Thymus (tissue), 11 donors: ENCODE measurements around the gene C6orf89. TPM values are rescaled to one million over a fixed set of nuclear protein-coding genes. Genes with fewer than 3 reads are reported as not detected.

Experiments used
- DNase-seq, 9 donors: peaks; one replicate each; pipeline ENCODE4 v3.0.0-alpha.2; 2013; ENCODE audit warnings: low spot score in 9 of 9, low read depth in 6 of 9, missing footprints in 1 of 9
- H3K27ac ChIP-seq, 2 donors: one replicate each; pipeline ENCODE4 v1.5.1; 2013; ENCODE audit warnings: control low read depth in 1 of 2, low read depth in 1 of 2, low read length in 1 of 2, mild to moderate bottlenecking in 1 of 2, moderate library complexity in 1 of 2
- H3K27me3 ChIP-seq, 2 donors: one replicate each; pipeline ENCODE4 v1.5.1; 2013; ENCODE audit warnings: low read length in 1 of 2; ENCODE audit not compliant: control insufficient read depth in 2 of 2, insufficient read depth in 1 of 2
- H3K36me3 ChIP-seq, 2 donors: one replicate each; pipeline ENCODE4 v1.5.1; 2013; ENCODE audit warnings: low read length in 1 of 2, mild to moderate bottlenecking in 1 of 2, moderate library complexity in 1 of 2; ENCODE audit not compliant: control insufficient read depth in 2 of 2, insufficient read depth in 2 of 2
- H3K4me1 ChIP-seq, 2 donors: one replicate each; pipeline ENCODE4 v1.5.1; 2013; ENCODE audit warnings: low read length in 2 of 2; ENCODE audit not compliant: control insufficient read depth in 2 of 2, insufficient read depth in 2 of 2
- H3K4me3 ChIP-seq, 2 donors: one replicate each; pipeline ENCODE4 v1.5.1; 2013; ENCODE audit warnings: low read length in 2 of 2, control low read depth in 1 of 2, mild to moderate bottlenecking in 1 of 2
- H3K9me3 ChIP-seq, 2 donors: one replicate each; pipeline ENCODE4 v1.5.1; 2013; ENCODE audit warnings: low read length in 1 of 2, mild to moderate bottlenecking in 1 of 2; ENCODE audit not compliant: control insufficient read depth in 2 of 2, insufficient read depth in 1 of 2
- WGBS: extraction: QIAGEN DNeasy Blood & Tissue Kit; methylation state at CpG from one replicate; pipeline ENCODE4 v1.1.7; 2013; 5-methylcytosine and 5-hydroxymethylcytosine counted together
- polyA plus RNA-seq: library from polyadenylated mRNA; stranded (reverse); fragments of 200-250 nt; gene quantifications from one replicate; pipeline ENCODE4 v1.2.3, GENCODE V29; 2013
- total RNA-seq: library from RNA; stranded (reverse); fragments of 120-200 nt; gene quantifications from one replicate; pipeline ENCODE4 v1.2.4, GENCODE V29; 2013
- donor health status: healthy.

The C6orf89 gene
- total and polyA plus RNA-seq, 2 donors = 19.5 to 20.5 TPM

DNA sequence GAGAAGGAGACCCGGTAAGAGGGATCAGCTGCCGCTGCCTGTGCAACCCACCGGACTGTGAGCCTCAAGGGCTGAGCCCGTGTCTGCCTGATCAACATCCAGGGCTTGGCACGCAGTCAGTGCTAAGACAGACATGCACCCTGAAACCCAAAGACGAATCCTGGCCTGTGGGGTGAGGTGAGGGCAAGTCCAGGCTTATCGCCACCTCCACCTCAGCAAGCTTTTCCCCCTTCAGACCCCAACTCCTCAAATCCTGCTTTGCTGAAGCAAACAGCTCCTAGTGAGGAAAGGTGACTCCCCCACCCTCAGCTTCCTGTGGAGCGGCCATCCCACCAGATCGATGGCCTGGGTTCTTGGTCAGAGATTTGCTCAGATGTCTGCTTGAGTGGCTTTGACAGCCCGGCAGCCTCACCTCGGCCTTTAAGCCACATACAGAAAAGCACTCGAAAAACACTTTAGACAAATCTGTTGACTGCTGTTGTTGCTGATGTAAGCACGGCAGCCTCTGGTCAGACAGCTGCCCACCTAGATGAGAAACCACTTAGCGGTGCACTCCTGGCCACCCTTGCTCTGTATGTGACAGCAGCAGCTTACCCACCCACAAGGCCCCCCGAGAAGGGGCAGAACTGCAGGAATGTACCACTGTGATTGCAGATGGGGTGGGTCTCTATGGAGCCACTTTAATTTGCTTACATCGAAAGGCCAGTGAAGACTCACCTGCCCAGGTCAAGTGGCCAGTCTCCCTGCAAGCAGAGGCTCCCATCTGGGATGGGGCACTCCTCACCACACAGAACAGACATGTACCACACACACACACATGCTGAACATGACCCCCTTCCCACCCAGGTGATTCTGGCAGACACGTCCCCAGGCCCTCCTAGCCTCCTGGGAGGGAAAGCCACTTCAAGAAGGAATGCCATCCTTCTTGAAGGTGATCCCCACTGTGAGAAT, 85.4 kb downstream of the C6orf89 start:
- Histone ChIP-seq H3K27me3 (no peaks in the 10 kb centered on the region), H3K9me3 (no peaks in the 10 kb centered on the region), H3K4me1 (peaks cover 0 to 12% of the 10 kb centered on the region in 2 donors), H3K27ac (no peak overlapping the region), H3K4me3 (no peak overlapping the region), H3K36me3 (peaks cover 93 to 99% of the 10 kb centered on the region in 2 donors)
- 90% methylated on average over 17 of the region's 17 CpGs for WGBS
- DNase-seq = no peak

GRCh38 chr6:36971921-36972673, 86.3 kb downstream of the C6orf89 start:
- H3K4me3 ChIP-seq = no peak overlapping the region
- WGBS = 91% methylated on average over 14 of the region's 14 CpGs
- no peak for DNase-seq
- no peaks in the 10 kb centered on the region for H3K9me3 ChIP-seq
- no peaks in the 10 kb centered on the region for H3K27me3 ChIP-seq
- H3K36me3 ChIP-seq = peaks cover 99 to 100% of the 10 kb centered on the region in 2 donors
- no peak overlapping the region for H3K27ac ChIP-seq
- peaks cover 0 to 8% of the 10 kb centered on the region in 2 donors for H3K4me1 ChIP-seq

DNA sequence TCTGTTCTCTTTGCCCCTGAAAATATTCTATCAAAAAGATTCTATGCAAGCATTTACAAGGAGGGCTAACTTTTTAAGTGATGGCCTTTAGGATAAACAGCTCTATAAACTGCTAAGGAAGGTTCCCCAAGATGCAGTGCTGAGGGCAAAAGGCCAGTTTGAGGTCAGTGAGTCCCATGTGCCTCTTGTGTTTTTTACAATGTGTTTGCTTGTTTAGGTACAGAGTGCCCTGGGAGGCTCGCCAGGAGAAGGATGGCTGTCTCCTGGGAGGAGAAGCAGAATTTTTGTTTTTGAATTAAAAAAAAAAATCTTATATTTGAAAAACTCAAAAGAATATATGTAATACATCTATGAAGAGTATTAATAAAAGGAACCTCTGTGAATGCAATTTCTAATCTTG, 87.4 kb downstream of the C6orf89 start:
- Histone ChIP-seq H3K36me3 (peaks cover 99 to 100% of the 10 kb centered on the region in 2 donors), H3K27ac (no peak overlapping the region)
- 96% methylated on average over 1 of the region's 1 CpG for WGBS

GRCh38 chr6:36973647-36974046, 87.9 kb downstream of the C6orf89 start:
- Histone ChIP-seq H3K36me3 (peaks cover 99 to 100% of the 10 kb centered on the region in 2 donors), H3K27ac (no peak overlapping the region), H3K4me1 (peaks cover 0 to 4% of the 10 kb centered on the region in 2 donors), H3K4me3 (no peak overlapping the region), H3K9me3 (no peaks in the 10 kb centered on the region), H3K27me3 (no peaks in the 10 kb centered on the region)
- no peak for DNase-seq
- 85% methylated on average over 4 of the region's 4 CpGs for WGBS

More for the DNA sequence above, 87.4 kb downstream of the C6orf89 start:
- H3K4me3 ChIP-seq = no peak overlapping the region
- DNase-seq = no peak
- H3K9me3 ChIP-seq = no peaks in the 10 kb centered on the region
- H3K4me1 ChIP-seq = peaks cover 0 to 4% of the 10 kb centered on the region in 2 donors
- no peaks in the 10 kb centered on the region for H3K27me3 ChIP-seq

DNA sequence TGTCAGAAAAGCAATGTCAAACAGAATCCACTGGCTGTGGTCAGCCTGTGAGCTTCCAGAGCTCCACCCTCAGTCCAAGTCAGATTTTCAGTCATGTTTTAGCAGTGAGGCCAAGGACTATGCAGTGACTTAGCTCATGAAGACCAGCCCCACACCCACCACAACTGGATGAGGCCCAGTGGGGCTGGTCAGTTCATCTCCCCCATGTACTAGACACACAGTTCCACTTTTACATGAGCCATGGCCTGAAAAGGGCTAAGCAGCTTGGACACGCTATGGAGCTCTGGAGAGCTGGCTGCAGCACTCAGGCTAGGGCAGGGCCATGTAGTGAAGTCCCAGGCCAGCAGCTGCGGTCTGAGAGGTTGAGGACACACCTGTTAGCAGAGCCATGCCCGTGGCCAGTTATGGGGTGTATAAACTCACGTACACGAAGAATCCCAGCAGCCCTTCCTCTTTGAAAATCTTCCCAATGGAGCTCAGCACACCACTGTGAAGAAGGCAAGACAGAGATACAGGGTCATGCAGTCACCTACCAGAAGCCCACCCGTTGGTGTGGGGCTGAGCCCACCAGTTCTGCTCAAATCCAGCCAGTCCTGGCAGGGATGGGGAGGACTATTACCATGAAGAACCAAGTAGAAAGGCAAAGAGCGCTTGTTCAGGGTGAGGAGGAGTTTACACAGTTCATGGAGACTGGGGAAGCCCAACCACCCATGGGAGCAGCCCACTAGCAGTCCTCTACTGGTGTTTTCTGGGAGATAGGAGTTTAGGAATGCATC, 89.7 kb downstream of the C6orf89 start:
- no peak overlapping the region for H3K4me3 ChIP-seq
- DNase-seq = no peak
- H3K4me1 ChIP-seq = peaks cover 3 to 16% of the 10 kb centered on the region in 2 donors

DNA sequence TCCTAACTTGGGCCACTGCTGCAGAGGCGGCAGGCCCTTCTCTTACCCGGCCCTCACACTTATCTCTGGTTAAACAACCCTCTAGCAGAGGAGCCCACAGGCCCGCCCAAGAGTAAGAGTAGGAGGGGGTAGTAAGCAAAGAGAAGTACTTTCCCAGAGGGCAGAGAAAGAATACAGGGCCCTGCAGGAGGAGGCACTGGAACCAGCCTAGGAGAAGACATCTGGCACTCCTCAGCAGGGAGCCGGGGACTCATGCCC, 90.2 kb downstream of the C6orf89 start:
- Histone ChIP-seq H3K27me3 (no peaks in the 10 kb centered on the region), H3K4me1 (peaks cover 3 to 20% of the 10 kb centered on the region in 2 donors), H3K27ac (no peak overlapping the region), H3K36me3 (peaks cover 80 to 96% of the 10 kb centered on the region in 2 donors), H3K4me3 (no peak overlapping the region), H3K9me3 (no peaks in the 10 kb centered on the region)
- 97% methylated on average over 4 of the region's 4 CpGs for WGBS
- no peak for DNase-seq

More for the DNA sequence above, 89.7 kb downstream of the C6orf89 start:
- peaks cover 82 to 97% of the 10 kb centered on the region in 2 donors for H3K36me3 ChIP-seq
- no peak overlapping the region for H3K27ac ChIP-seq
- no peaks in the 10 kb centered on the region for H3K27me3 ChIP-seq
- H3K9me3 ChIP-seq = no peaks in the 10 kb centered on the region
- WGBS = 98% methylated on average over 7 of the region's 7 CpGs

GRCh38 chr6:36976509-36976908, 90.8 kb downstream of the C6orf89 start:
- DNase-seq = no peak
- H3K9me3 ChIP-seq = no peaks in the 10 kb centered on the region
- H3K4me3 ChIP-seq = no peak overlapping the region
- H3K27me3 ChIP-seq = no peaks in the 10 kb centered on the region
- H3K4me1 ChIP-seq = peaks cover 3 to 26% of the 10 kb centered on the region in 2 donors
- WGBS = 99% methylated on average over 7 of the region's 7 CpGs
- peaks cover 79 to 96% of the 10 kb centered on the region in 2 donors for H3K36me3 ChIP-seq
- H3K27ac ChIP-seq = no peak overlapping the region

DNA sequence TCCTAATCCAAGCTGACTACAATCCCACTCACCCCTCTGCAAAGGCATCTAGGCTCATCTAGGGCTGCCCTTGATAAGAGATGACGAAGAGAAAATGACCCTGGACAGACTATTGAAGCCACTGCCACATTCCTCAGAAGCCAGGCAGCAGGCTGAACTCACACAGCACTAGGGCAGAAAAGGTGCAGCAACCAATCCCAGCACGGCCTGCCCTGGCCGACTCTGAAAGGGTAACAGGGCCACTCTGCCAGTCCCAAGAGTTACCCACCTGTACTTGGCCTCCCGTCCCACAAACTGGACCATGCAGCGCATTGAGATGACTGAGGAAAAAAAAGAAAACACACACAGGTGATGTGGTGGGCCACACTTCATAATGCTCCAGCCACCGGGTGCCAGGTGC, 91.2 kb downstream of the C6orf89 start:
- no peak overlapping the region for H3K27ac ChIP-seq
- no peak for DNase-seq
- H3K27me3 ChIP-seq = no peaks in the 10 kb centered on the region
- peaks cover 74 to 92% of the 10 kb centered on the region in 2 donors for H3K36me3 ChIP-seq
- H3K4me3 ChIP-seq = no peak overlapping the region
- peaks cover 3 to 28% of the 10 kb centered on the region in 2 donors for H3K4me1 ChIP-seq
- no peaks in the 10 kb centered on the region for H3K9me3 ChIP-seq
- WGBS = over 99% methylated on average over 6 of the region's 6 CpGs
